H9 (cell line): ENCODE results near the gene IL25. TPM values are rescaled to one million over a fixed set of nuclear protein-coding genes. Genes with fewer than 3 reads are reported as not detected.

Experiments
- DNase-seq: peaks from one replicate; pipeline ENCODE4 v3.0.0-alpha.2; 2017
- H2AFZ ChIP-seq: one replicate; pipeline ENCODE4 v1.6.1; 2013; ENCODE audit warnings: mild to moderate bottlenecking, low read length, control low read depth, moderate library complexity
- H2AK5ac ChIP-seq: 2 replicates; pipeline ENCODE4 v1.6.1; 2013; ENCODE audit warnings: low read length, control low read depth, mixed read lengths; ENCODE audit not compliant: insufficient read length
- H2BK120ac ChIP-seq: one replicate; pipeline ENCODE4 v1.6.1; 2013; ENCODE audit warnings: low read depth, mild to moderate bottlenecking, low read length, control low read depth, inconsistent platforms; ENCODE audit not compliant: poor library complexity, severe bottlenecking
- H2BK12ac ChIP-seq: 2 replicates; pipeline ENCODE4 v1.6.1; 2013; ENCODE audit warnings: low read length, control low read depth, mixed read lengths, low read depth; ENCODE audit not compliant: insufficient read length
- H2BK15ac ChIP-seq: 2 replicates; pipeline ENCODE4 v1.6.1; 2013; ENCODE audit warnings: low read depth, low read length, control low read depth
- H2BK20ac ChIP-seq: one replicate; pipeline ENCODE4 v1.6.1; 2013; ENCODE audit warnings: low read depth, mild to moderate bottlenecking, low read length, control low read depth, inconsistent platforms; ENCODE audit not compliant: poor library complexity, severe bottlenecking
- H2BK5ac ChIP-seq: 2 replicates; pipeline ENCODE4 v1.6.1; 2013; ENCODE audit warnings: low read length, control low read depth, mixed read lengths; ENCODE audit not compliant: insufficient read length
- H3K14ac ChIP-seq: 2 replicates; pipeline ENCODE4 v1.6.1; 2013; ENCODE audit warnings: low read length, control low read depth; ENCODE audit not compliant: insufficient read depth
- H3K18ac ChIP-seq: 2 replicates; pipeline ENCODE4 v1.6.1; 2013; ENCODE audit warnings: low read depth, mild to moderate bottlenecking, mixed read lengths, low read length, control low read depth; ENCODE audit not compliant: insufficient read length
- H3K23ac ChIP-seq: 2 replicates; pipeline ENCODE4 v1.6.1; 2013; ENCODE audit warnings: low read length, control low read depth, mixed read lengths, low read depth; ENCODE audit not compliant: insufficient read length
- H3K23me2 ChIP-seq: 2 replicates; pipeline ENCODE4 v1.6.1; 2013; ENCODE audit warnings: low read depth, mild to moderate bottlenecking, mixed read lengths, low read length, control low read depth; ENCODE audit not compliant: insufficient read length, poor library complexity, severe bottlenecking
- H3K27ac ChIP-seq: 2 replicates; pipeline ENCODE4 v1.5.1; 2013; ENCODE audit warnings: low read length, control low read depth, mixed read lengths, low read depth; ENCODE audit not compliant: insufficient read length
- H3K27me3 ChIP-seq: 2 replicates; pipeline ENCODE4 v1.6.1; 2013; ENCODE audit warnings: low read length, control low read depth, inconsistent platforms; ENCODE audit not compliant: insufficient read depth
- H3K4ac ChIP-seq: 2 replicates; pipeline ENCODE4 v1.6.1; 2013; ENCODE audit warnings: low read depth, mild to moderate bottlenecking, control low read depth, inconsistent platforms, low read length, moderate library complexity
- H3K4me1 ChIP-seq: 2 replicates; pipeline ENCODE4 v1.6.1; 2013; ENCODE audit warnings: low read length, control low read depth, inconsistent platforms; ENCODE audit not compliant: insufficient read depth
- H3K4me2 ChIP-seq: 2 replicates; pipeline ENCODE4 v1.6.1; 2013; ENCODE audit warnings: low read length, control low read depth, mixed read lengths; ENCODE audit not compliant: insufficient read length, insufficient read depth
- H3K56ac ChIP-seq: 2 replicates; pipeline ENCODE4 v1.6.1; 2013; ENCODE audit warnings: low read depth, mild to moderate bottlenecking, mixed read lengths, low read length, control low read depth; ENCODE audit not compliant: insufficient read length
- H3K79me1 ChIP-seq: 2 replicates; pipeline ENCODE4 v1.6.1; 2013; ENCODE audit warnings: low read depth, mild to moderate bottlenecking, moderate library complexity, low read length, control low read depth, inconsistent platforms; ENCODE audit not compliant: insufficient read depth, poor library complexity, severe bottlenecking
- H3K79me2 ChIP-seq: 2 replicates; pipeline ENCODE4 v1.6.1; 2013; ENCODE audit warnings: low read length, control low read depth, inconsistent platforms; ENCODE audit not compliant: insufficient read depth
- H3K9ac ChIP-seq: 2 replicates; pipeline ENCODE4 v1.6.1; 2013; ENCODE audit warnings: low read length, control low read depth, mixed read lengths; ENCODE audit not compliant: insufficient read length; ENCODE audit errors: extremely low read depth
- H3K9me3 ChIP-seq: one replicate; pipeline ENCODE4 v1.6.1; 2013; ENCODE audit warnings: low read depth, low read length, inconsistent platforms; ENCODE audit not compliant: control insufficient read depth
- H3T11ph ChIP-seq: one replicate; pipeline ENCODE4 v1.6.1; 2013; ENCODE audit warnings: mild to moderate bottlenecking, low read length, control low read depth, inconsistent platforms
- H4K20me1 ChIP-seq: one replicate; pipeline ENCODE4 v1.6.1; 2013; ENCODE audit not compliant: control insufficient read depth, insufficient read length, insufficient read depth
- H4K5ac ChIP-seq: 2 replicates; pipeline ENCODE4 v1.6.1; 2013; ENCODE audit warnings: low read depth, mild to moderate bottlenecking, mixed read lengths, low read length, control low read depth; ENCODE audit not compliant: insufficient read length
- H4K8ac ChIP-seq: replicated peaks from 2 replicates; pipeline ENCODE4 v1.6.1; 2013; ENCODE audit warnings: low read length, control low read depth, mixed read lengths, low read depth; ENCODE audit not compliant: insufficient read length
- H4K91ac ChIP-seq: 2 replicates; pipeline ENCODE4 v1.6.1; 2013; ENCODE audit warnings: low read depth, mild to moderate bottlenecking, moderate library complexity, mixed read lengths, low read length, control low read depth; ENCODE audit not compliant: insufficient read length
- H3K27ac Mint-ChIP-seq, 3 experiments: 2 replicates in 2 of 3; 3 replicates in 1 of 3; pipeline ENCODE4 v1.8.0; 2020 to 2021; ENCODE audit warnings: mixed read lengths in 3 of 3, mild to moderate bottlenecking in 1 of 3, moderate library complexity in 1 of 3
- H3K27me3 Mint-ChIP-seq: 2 replicates; pipeline ENCODE4 v1.8.0; 2021; ENCODE audit warnings: low read depth, mild to moderate bottlenecking, moderate library complexity, mixed read lengths
- H3K36me3 Mint-ChIP-seq, 3 experiments: 2 replicates in 2 of 3; 3 replicates in 1 of 3; pipeline ENCODE4 v1.8.0; 2020 to 2021; ENCODE audit warnings: low read depth in 3 of 3, mixed read lengths in 3 of 3; ENCODE audit not compliant: insufficient read depth in 1 of 3
- H3K4me1 Mint-ChIP-seq, 2 experiments: 2 replicates each; pipeline ENCODE4 v1.8.0; 2020; ENCODE audit warnings: mixed read lengths in 2 of 2
- H3K4me3 Mint-ChIP-seq, 2 experiments: 2 replicates in 1 of 2; 3 replicates in 1 of 2; pipeline ENCODE4 v1.8.0; 2020 to 2021; ENCODE audit warnings: mild to moderate bottlenecking in 2 of 2, mixed read lengths in 2 of 2, moderate library complexity in 1 of 2
- H3K9me3 Mint-ChIP-seq, 2 experiments: 2 replicates in 1 of 2; 3 replicates in 1 of 2; pipeline ENCODE4 v1.8.0; 2020; ENCODE audit warnings: mild to moderate bottlenecking in 2 of 2, mixed read lengths in 2 of 2, moderate library complexity in 1 of 2
- CTCF ChIP-seq: fragments of 200-600 bp; sonication (generic); conservative IDR thresholded peaks from 3 replicates; pipeline ENCODE4 v1.8.0; 2021; ENCODE audit warnings: antibody characterized with exemption, mild to moderate bottlenecking
- WGBS: extraction: QIAGEN DNeasy Blood & Tissue Kit; methylation state at CpG from one replicate; pipeline ENCODE4 v1.1.7; 2013; ENCODE audit warnings: missing lambda C conversion rate, low lambda C conversion rate, mixed read lengths; ENCODE audit not compliant: insufficient read length; ENCODE audit errors: extremely low coverage; 5-methylcytosine and 5-hydroxymethylcytosine counted together
- total RNA-seq: library from RNA; stranded (reverse); gene quantifications from 2 replicates; pipeline ENCODE4 v1.2.1, GENCODE V29; 2021

IL25 gene
- total RNA-seq, 1 experiment from 2014 or later = not detected

GRCh38 chr14:23362200-23362599, 10.4 kb upstream of the IL25 start:
- no peaks in the 10 kb centered on the region for H3K79me1 ChIP-seq
- no peaks in the 10 kb centered on the region for H4K20me1 ChIP-seq
- DNase-seq = no peak
- no peak overlapping the region for H3K27ac ChIP-seq
- Mint-ChIP-seq H3K9me3 (peaks cover 0 to 2% of the 10 kb centered on the region in 2 experiments; a peak in 1 of 5 replicates), H3K27ac (no peak overlapping the region), H3K27me3 (peaks cover 8% of the 10 kb centered on the region), H3K4me1 (peaks cover 30 to 36% of the 10 kb centered on the region in 2 experiments), H3K4me3 (no peak overlapping the region), H3K36me3 (peaks cover 21 to 49% (median 35%) of the 10 kb centered on the region in 3 experiments)
- no peak overlapping the region for H2AK5ac ChIP-seq
- H4K91ac ChIP-seq = no peak overlapping the region
- H3K4me2 ChIP-seq = no peak overlapping the region
- H3K18ac ChIP-seq = no peak overlapping the region
- no peaks in the 10 kb centered on the region; the same call in 1 of the 2 replicates for H3K27me3 ChIP-seq
- no peak overlapping the region for H2AFZ ChIP-seq
- H3T11ph ChIP-seq = no peak overlapping the region
- H3K23me2 ChIP-seq = peaks cover 23% of the 10 kb centered on the region
- H4K8ac ChIP-seq = no peak overlapping the region
- H4K5ac ChIP-seq = no peak overlapping the region
- H2BK15ac ChIP-seq = no peak overlapping the region
- H3K23ac ChIP-seq = no peak overlapping the region
- no peak overlapping the region for H3K14ac ChIP-seq
- H3K4me1 ChIP-seq = peaks cover 4% of the 10 kb centered on the region; the same call in 1 of the 2 replicates
- H2BK12ac ChIP-seq = no peak overlapping the region
- TF ChIP-seq CTCF = peak; percentile 45; the same call in 2 of the 3 replicates
- no CpG with 5 or more reads among the region's 3 CpGs for WGBS
- H2BK5ac ChIP-seq = no peak overlapping the region
- H3K9ac ChIP-seq = no peak overlapping the region
- no peak overlapping the region for H3K4ac ChIP-seq
- no peak overlapping the region for H3K56ac ChIP-seq
- H3K79me2 ChIP-seq = no peaks in the 10 kb centered on the region
- no peaks in the 10 kb centered on the region for H3K9me3 ChIP-seq
- H2BK20ac ChIP-seq = no peak overlapping the region
- no peak overlapping the region for H2BK120ac ChIP-seq
